Spinal cord (tissue), 10 donors: Measurements from ENCODE around the gene ZNF33A. TPM values are rescaled to one million over a fixed set of nuclear protein-coding genes. Genes with fewer than 3 reads are reported as not detected.
"Not testable (repeated sequence)": the region's sequence is repeated elsewhere in the genome, so short reads cannot be mapped to it uniquely, and the experiment has no call there.

Experiments used
- DNase-seq, 6 donors: peaks; one replicate each; pipeline versions ENCODE4 v3.0.0 to v3.0.0-alpha.2; 2013 to 2015; ENCODE audit warnings: low spot score in 6 of 6, low read depth in 4 of 6
- H3K27ac ChIP-seq: one replicate; pipeline ENCODE4 v1.5.1; 2013; ENCODE audit warnings: low read depth, low read length, control low read depth
- H3K27me3 ChIP-seq: one replicate; pipeline ENCODE4 v1.6.1; 2013; ENCODE audit warnings: low read length; ENCODE audit not compliant: control insufficient read depth, insufficient read depth
- H3K36me3 ChIP-seq: one replicate; pipeline ENCODE4 v1.6.1; 2013; ENCODE audit warnings: low read length; ENCODE audit not compliant: control insufficient read depth, insufficient read depth
- H3K4me1 ChIP-seq: one replicate; pipeline ENCODE4 v1.6.1; 2013; ENCODE audit warnings: low read length; ENCODE audit not compliant: control insufficient read depth, insufficient read depth
- H3K4me3 ChIP-seq: one replicate; pipeline ENCODE4 v1.5.1; 2013; ENCODE audit warnings: low read depth, low read length, control low read depth
- H3K9me3 ChIP-seq: one replicate; pipeline ENCODE4 v1.6.1; 2013; ENCODE audit warnings: low read length; ENCODE audit not compliant: control insufficient read depth, insufficient read depth
- WGBS: methylation state at CpG from one replicate; pipeline ENCODE4 v1.1.5; 2013; ENCODE audit warnings: missing lambda C conversion rate; ENCODE audit not compliant: insufficient coverage; 5-methylcytosine and 5-hydroxymethylcytosine counted together
- polyA plus RNA-seq, 2 donors: library from polyadenylated mRNA; unstranded; fragments of 120-200 nt; gene quantifications; one replicate each; pipeline ENCODE4 v1.2.1, GENCODE V29; 2013; ENCODE audit not compliant: insufficient read length in 2 of 2
- total RNA-seq, 2 donors: library from RNA; depleted of rRNA in 1 of 2; stranded (reverse); fragments of 120-200 nt in 1 of 2; fragments of >200 nt in 1 of 2; gene quantifications; one replicate each; pipeline versions ENCODE4 v1.2.3 to v1.2.4, GENCODE V29; 2013 to 2014
- donor health status: healthy.

ZNF33A gene
- total and polyA plus RNA-seq, 4 donors: 23.4 to 54.2 (median 37.8) TPM

DNA sequence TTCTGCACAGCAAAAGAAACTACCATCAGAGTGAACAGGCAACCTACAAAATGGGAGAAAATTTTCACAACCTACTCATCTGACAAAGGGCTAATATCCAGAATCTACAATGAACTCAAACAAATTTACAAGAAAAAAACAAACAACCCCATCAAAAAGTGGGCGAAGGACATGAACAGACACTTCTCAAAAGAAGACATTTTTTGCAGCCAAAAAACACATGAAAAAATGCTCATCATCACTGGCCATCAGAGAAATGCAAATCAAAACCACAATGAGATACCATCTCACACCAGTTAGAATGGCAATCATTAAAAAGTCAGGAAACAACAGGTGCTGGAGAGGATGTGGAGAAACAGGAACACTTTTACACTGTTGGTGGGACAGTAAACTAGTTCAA, 10.0 kb upstream of the ZNF33A start:
- not testable (repeated sequence) for H3K9me3 ChIP-seq, DNase-seq, H3K27ac ChIP-seq, H3K27me3 ChIP-seq, H3K4me1 ChIP-seq, H3K36me3 ChIP-seq, H3K4me3 ChIP-seq
- WGBS: no CpG with 5 or more reads among the region's 1 CpG

DNA sequence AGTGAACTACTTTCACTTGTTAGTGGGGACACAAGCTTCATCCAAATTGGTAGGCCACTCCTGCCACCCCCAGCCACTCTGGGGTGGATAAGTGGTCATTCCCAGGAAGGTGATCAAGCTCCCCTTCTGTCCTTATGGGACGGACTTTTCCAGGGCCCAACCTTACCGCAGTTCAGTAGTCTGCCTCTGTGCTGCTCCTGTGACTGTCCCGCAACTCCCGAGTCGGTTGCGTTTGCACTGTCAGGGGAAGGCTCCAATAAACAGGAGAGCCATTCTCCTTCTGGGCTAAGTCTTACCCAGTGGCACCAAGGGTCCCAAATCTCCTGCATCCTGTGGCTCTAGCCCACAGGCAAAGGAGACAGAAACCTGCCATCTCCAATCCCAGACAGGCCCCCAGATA, 7.4 kb upstream of the ZNF33A start:
- Histone ChIP-seq H3K27me3 (no peaks in the 10 kb centered on the region), H3K4me1 (no peaks in the 10 kb centered on the region), H3K36me3 (no peaks in the 10 kb centered on the region), H3K4me3 (no peak overlapping the region), H3K9me3 (no peaks in the 10 kb centered on the region), H3K27ac (no peak overlapping the region)
- DNase-seq: no peak
- 83% methylated on average over 6 of the region's 6 CpGs for WGBS

GRCh38 chr10:38003588-38003987, 6.9 kb upstream of the ZNF33A start:
- no peak for DNase-seq
- Histone ChIP-seq H3K9me3 (no peaks in the 10 kb centered on the region), H3K4me3 (no peak overlapping the region), H3K27ac (no peak overlapping the region), H3K4me1 (no peaks in the 10 kb centered on the region), H3K36me3 (no peaks in the 10 kb centered on the region), H3K27me3 (no peaks in the 10 kb centered on the region)
- WGBS: no CpG with 5 or more reads among the region's 1 CpG

DNA sequence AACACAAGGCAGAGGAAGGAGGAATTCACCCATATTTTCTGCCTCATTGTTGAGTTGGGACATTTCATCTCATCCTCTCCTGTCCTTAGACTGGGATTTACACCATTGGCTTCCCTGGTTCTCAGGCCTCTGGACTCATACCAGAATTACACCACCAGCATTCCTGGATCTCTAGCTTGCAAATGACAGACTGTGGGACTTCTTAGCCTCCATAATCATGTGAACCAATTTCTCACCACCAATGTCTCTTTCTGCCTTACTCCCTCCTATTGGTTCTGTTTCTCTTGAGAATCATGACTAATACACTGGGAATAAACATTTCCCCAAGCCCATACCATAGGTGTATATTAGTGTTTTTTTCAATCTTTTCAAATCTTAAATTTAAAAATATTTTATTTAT, 2.9 kb upstream of the ZNF33A start:
- Histone ChIP-seq H3K4me1 (no peaks in the 10 kb centered on the region), H3K4me3 (no peak overlapping the region), H3K27me3 (no peaks in the 10 kb centered on the region), H3K36me3 (no peaks in the 10 kb centered on the region), H3K9me3 (no peaks in the 10 kb centered on the region), H3K27ac (no peak overlapping the region)
- no peak for DNase-seq

DNA sequence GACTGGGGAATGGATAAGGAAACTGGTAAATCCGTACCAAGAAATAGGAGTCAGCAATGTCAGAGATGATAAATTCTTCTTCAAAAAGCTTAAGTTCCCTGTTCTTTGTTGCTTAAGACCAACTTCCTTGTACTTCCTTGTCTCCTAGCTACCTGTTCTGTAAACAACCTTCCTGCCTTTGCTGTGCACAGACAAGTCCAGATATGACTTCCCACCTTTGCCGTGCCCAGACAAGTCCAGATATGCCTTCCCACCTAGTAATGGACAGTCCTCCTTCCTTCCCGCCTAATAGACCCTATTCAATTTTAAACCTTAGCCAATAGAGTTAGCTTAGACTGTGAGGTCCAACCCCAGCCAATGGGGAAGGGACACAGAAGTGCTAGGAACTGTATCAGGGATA, 2.5 kb upstream of the ZNF33A start:
- H3K27ac ChIP-seq: no peak overlapping the region
- H3K27me3 ChIP-seq: no peaks in the 10 kb centered on the region
- H3K9me3 ChIP-seq: no peaks in the 10 kb centered on the region
- H3K4me1 ChIP-seq: no peaks in the 10 kb centered on the region
- DNase-seq: no peak
- 100% methylated on average over 1 of the region's 3 CpGs for WGBS
- H3K36me3 ChIP-seq: no peaks in the 10 kb centered on the region
- no peak overlapping the region for H3K4me3 ChIP-seq

DNA sequence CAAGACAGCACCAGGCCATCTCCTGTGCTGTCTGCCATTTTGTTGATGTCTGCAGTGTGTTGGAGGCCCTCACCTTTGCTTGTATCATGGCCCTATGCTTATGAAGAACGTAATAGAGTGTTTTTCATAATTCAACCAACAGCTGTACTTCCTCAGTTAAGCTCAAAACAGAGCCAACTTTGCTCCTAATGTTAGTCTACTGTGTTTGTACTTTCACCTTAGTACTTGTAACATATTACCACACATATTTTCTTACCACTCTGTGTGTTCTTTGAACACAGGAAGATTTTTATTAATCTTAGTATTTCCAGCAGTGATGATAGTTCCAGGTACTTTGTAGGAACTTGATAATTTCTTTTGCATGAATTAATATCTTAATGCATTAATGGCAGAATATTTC, 5.9 kb downstream of the ZNF33A start:
- DNase-seq: no peak
- no peaks in the 10 kb centered on the region for H3K9me3 ChIP-seq
- no peak overlapping the region for H3K27ac ChIP-seq
- H3K27me3 ChIP-seq: no peaks in the 10 kb centered on the region
- no CpG with 5 or more reads among the region's 1 CpG for WGBS
- no peak overlapping the region for H3K4me3 ChIP-seq
- no peaks in the 10 kb centered on the region for H3K4me1 ChIP-seq
- H3K36me3 ChIP-seq: peaks cover 16% of the 10 kb centered on the region

DNA sequence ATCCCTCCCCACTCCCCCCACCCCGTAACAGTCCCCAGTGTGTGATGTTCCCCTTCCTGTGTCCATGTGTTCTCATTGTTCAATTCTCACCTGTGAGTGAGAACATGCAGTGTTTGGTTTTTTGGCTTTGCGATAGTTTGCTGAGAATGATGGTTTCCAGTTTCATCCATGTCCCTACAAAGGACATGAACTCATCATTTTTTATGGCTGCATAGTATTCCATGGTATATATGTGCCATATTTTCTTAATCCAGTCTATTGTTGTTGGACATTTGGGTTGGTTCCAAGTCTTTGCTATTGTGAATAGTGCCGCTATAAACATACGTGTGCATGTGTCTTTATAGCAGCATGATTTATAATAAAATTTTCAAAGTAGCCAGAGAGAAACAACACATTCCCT, 8.6 kb downstream of the ZNF33A start:
- H3K27me3 ChIP-seq, H3K27ac ChIP-seq, H3K4me1 ChIP-seq, H3K4me3 ChIP-seq, DNase-seq, H3K9me3 ChIP-seq: not testable (repeated sequence)
- peaks cover 19% of the 10 kb centered on the region for H3K36me3 ChIP-seq
- no CpG with 5 or more reads among the region's 4 CpGs for WGBS

- 94% methylated on average over 3 of the region's 3 CpGs for WGBS
- no peaks in the 10 kb centered on the region for H3K9me3 ChIP-seq
- H3K27ac ChIP-seq: no peak overlapping the region
- H3K4me3 ChIP-seq: no peak overlapping the region
- no peak for DNase-seq
- H3K36me3 ChIP-seq: peaks cover 15% of the 10 kb centered on the region
- no peaks in the 10 kb centered on the region for H3K27me3 ChIP-seq
- no peaks in the 10 kb centered on the region for H3K4me1 ChIP-seq
Measured at GRCh38 chr10:38025283-38025682, 14.8 kb downstream of the ZNF33A start.

DNA sequence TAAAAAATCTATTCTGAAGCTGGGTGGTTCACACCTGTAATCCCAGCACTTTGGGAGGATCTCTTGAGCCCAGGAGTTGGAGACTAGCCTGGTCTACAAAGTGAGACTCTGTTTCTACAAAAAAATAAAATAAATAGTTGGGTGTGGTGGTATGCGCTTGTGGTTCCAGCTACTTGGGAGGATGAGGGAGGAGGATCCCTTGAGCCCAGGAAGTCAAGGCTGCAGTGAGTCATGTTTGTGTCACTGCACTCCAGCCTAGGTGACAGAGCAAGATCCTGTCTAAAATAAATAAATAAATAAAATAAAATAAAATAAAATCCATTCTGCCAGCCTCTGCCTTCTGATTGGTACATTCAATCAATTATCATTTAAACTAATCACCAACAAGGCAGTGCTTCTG, 17.5 kb downstream of the ZNF33A start:
- no peaks in the 10 kb centered on the region for H3K27me3 ChIP-seq
- no peaks in the 10 kb centered on the region for H3K4me1 ChIP-seq
- H3K27ac ChIP-seq: no peak overlapping the region
- no CpG with 5 or more reads among the region's 1 CpG for WGBS
- DNase-seq: no peak
- H3K36me3 ChIP-seq: peaks cover 22% of the 10 kb centered on the region
- H3K4me3 ChIP-seq: no peak overlapping the region
- H3K9me3 ChIP-seq: no peaks in the 10 kb centered on the region

- 97% methylated on average over 3 of the region's 5 CpGs for WGBS
- Histone ChIP-seq H3K27ac (no peak overlapping the region), H3K9me3 (no peaks in the 10 kb centered on the region), H3K4me1 (no peaks in the 10 kb centered on the region), H3K27me3 (no peaks in the 10 kb centered on the region), H3K4me3 (no peak overlapping the region), H3K36me3 (peaks cover 33% of the 10 kb centered on the region)
- no peak for DNase-seq
Measured at GRCh38 chr10:38032886-38033285, 22.4 kb downstream of the ZNF33A start.
